ENCODE data around the gene MFAP3. TPM values are rescaled to one million over a fixed set of nuclear protein-coding genes. Genes with fewer than 3 reads are reported as not detected.

The MFAP3 gene
- total RNA-seq (2021; ENCODE audit: unreplicated experiment) (18.5 TPM), Bru-seq, nascent RNA (percentile 88 among the genes with signal in this experiment), BruChase-seq, experiment 1, labeled RNA remaining after a 6-hour chase (percentile 81 among the genes with signal in this experiment), BruChase-seq, experiment 2, labeled RNA remaining after a 2-hour chase (percentile 91 among the genes with signal in this experiment)
- polyA plus RNA-seq (2012): 8.0 and 8.2 TPM in 2 replicates
- long read RNA-seq, transcript MFAP3-212 (3 exons, 643 nt): major isoform, 30 of 39 reads
- long read RNA-seq, partial matches to known transcripts: 2 of 39 reads
- long read RNA-seq, other reads (novel, unspliced or antisense): 7 of 39 reads

- peaks cover 7 to 11% of the 10 kb centered on the region in 2 experiments for H3K4me1 ChIP-seq (ENCODE audit: control insufficient read depth in 1 of 2, insufficient read depth in 2 of 2, low read length in 2 of 2)
- intact Hi-C loops (cut with micrococcal nuclease): no loop called here
- peak; percentile 98 for ATAC-seq
- H3K36me3 ChIP-seq (ENCODE audit: control insufficient read depth in 1 of 2, insufficient read depth in 2 of 2, low read length in 2 of 2): no peaks in the 10 kb centered on the region; a peak in 2 of 4 replicates
- H3K27me3 ChIP-seq (ENCODE audit: insufficient read depth, low read length): no peaks in the 10 kb centered on the region
- peak within 1 kb of the TSS; percentile 84 to 95 for H3K4me3 ChIP-seq (replicated peaks in 1 of 2; ENCODE audit: low read depth in 1 of 2, low read length in 2 of 2)
- no peaks in the 10 kb centered on the region for H3K9me3 ChIP-seq (ENCODE audit: control insufficient read depth in 1 of 2, insufficient read depth in 1 of 2, low read depth in 1 of 2, low read length in 2 of 2)
- BruUV-seq (replicated peaks): TSS peak; percentile 78
- ChIA-PET POLR2A (interaction anchor here (0.7 to 1.7 kb wide), 3 partner anchors 9 to 19 kb away, joined by 4 to 7 read pairs (median 5); no protein-coding TSS in a partner anchor), CTCF (interaction anchor here (1.0 kb wide), 2 partner anchors 33 to 59 kb away, joined by 3 to 8 read pairs; no protein-coding TSS in a partner anchor), RAD21 (ENCODE audit: low non-redundant PET in 1 of 2, low total read pairs in 2 of 2, uncharacterized antibody in 2 of 2, unreplicated experiment in 2 of 2) (interaction anchor here (0.7 to 1.0 kb wide), 2 partner anchors 33 to 64 kb away, joined by 3 read pairs; no protein-coding TSS in a partner anchor)
- peak within 1 kb of the TSS; percentile 53 for H3K27ac ChIP-seq (ENCODE audit: low read depth, low read length)
- H3K79me2 ChIP-seq (ENCODE audit: insufficient read depth, low read length): peaks cover 43% of the 10 kb centered on the region
- peak within 1 kb of the TSS; percentile 42 for H2AFZ ChIP-seq (ENCODE audit: low read depth, low read length, poor library complexity, severe bottlenecking)
- no peaks in the 10 kb centered on the region for H3K9me2 ChIP-seq (ENCODE audit: insufficient read depth)
- peak within 1 kb of the TSS; percentile 74 for H3K9ac ChIP-seq (ENCODE audit: low read length)
- peak within 1 kb of the TSS; percentile 81 for H3K4me2 ChIP-seq (ENCODE audit: low read length)
- peak; percentile 77 for DNase-seq (ENCODE audit: low read depth, low spot score)
- no peaks in the 10 kb centered on the region; the same call in 1 of the 2 replicates for H4K20me1 ChIP-seq (ENCODE audit: insufficient read depth)
- no peak for TF ChIP-seq EZH2phosphoT487 (IDR thresholded peaks at IDR 0.05; ENCODE audit: borderline replicate concordance)
- TF ChIP-seq JUND (IDR thresholded peaks at IDR 0.05): no peak
- TF ChIP-seq CBX3 (IDR thresholded peaks at IDR 0.05; ENCODE audit: low read depth): peak; percentile 91
- TF ChIP-seq ZFX (IDR thresholded peaks at IDR 0.05): 0 out of 2 replicates have a peak, but pooled peaks have one; percentile 37
- no peak for TF ChIP-seq ZNF274 (IDR thresholded peaks at IDR 0.05; ENCODE audit: low read depth, low read length)
- TF ChIP-seq SRF (IDR thresholded peaks at IDR 0.05; ENCODE audit: low read depth): no peak
- no peak for TF ChIP-seq ATF3 (IDR thresholded peaks at IDR 0.05)
- no peak for TF ChIP-seq FOSL1 (IDR thresholded peaks at IDR 0.05; ENCODE audit: low read depth)
- peak; percentile 84 for TF ChIP-seq ELF1 (IDR thresholded peaks at IDR 0.05; ENCODE audit: borderline replicate concordance, low read depth)
- peak; percentile 76 for TF ChIP-seq YY1 (IDR thresholded peaks at IDR 0.05; ENCODE audit: extremely low read depth, insufficient replicate concordance, low read depth, low read length)
- peak; percentile 95 for TF ChIP-seq MAX (IDR thresholded peaks at IDR 0.05)
- no peak for TF ChIP-seq RAD21 (IDR thresholded peaks at IDR 0.05; ENCODE audit: low read depth)
- peak; percentile 60 for TF ChIP-seq TCF7L2 (IDR thresholded peaks at IDR 0.05; ENCODE audit: borderline replicate concordance, extremely low read depth, insufficient read depth, insufficient read length)
- TF ChIP-seq EZH2 (IDR thresholded peaks at IDR 0.05): no peak
- no peak for TF ChIP-seq CEBPB (IDR thresholded peaks at IDR 0.05; ENCODE audit: low read depth)
- TF ChIP-seq REST (IDR thresholded peaks at IDR 0.05; ENCODE audit: low read depth): no peak
- peak; percentile 59 for TF ChIP-seq SP1 (IDR thresholded peaks at IDR 0.05; ENCODE audit: low read depth)
- TF ChIP-seq ZBTB33 (IDR thresholded peaks at IDR 0.05; ENCODE audit: extremely low read depth, insufficient replicate concordance, low read length): peak; percentile 66
- TF ChIP-seq POLR2A (IDR thresholded peaks at IDR 0.05; ENCODE audit: borderline replicate concordance, extremely low read depth, insufficient read depth, insufficient read length): peak; percentile 93
- TF ChIP-seq SIN3A (IDR thresholded peaks at IDR 0.05; ENCODE audit: low read depth): peak; percentile 90
Observed at GRCh38 chr5:154038707-154039457, at the start of gene MFAP3, which contains the start of gene FAM114A2. MFAP3 (plus strand) TSS chr5:154038967; CDS start chr5:154049723, 10,756 bp downstream. FAM114A2 (minus strand) TSS chr5:154038910; CDS start chr5:154034953, 3,957 bp downstream.
